Hypothalamus (tissue), 51 donors: ENCODE data around the gene TFRC.
"Not testable (repeated sequence)": the region's sequence is repeated elsewhere in the genome, so short reads cannot be mapped to it uniquely, and the experiment has no call there.

ENCODE experiments used
- DNase-seq, 51 donors: peaks; one replicate each; lab custom pipeline; 2025; lab: John Stamatoyannopoulos, UW

TFRC gene

GRCh38 chr3:196051282-196052076 lies 30.4 kb downstream of the TFRC start:
- DNase-seq, result peak in 3 of 51 donors; percentile 8 to 14 (median 12)

- DNase-seq, result no peak
Observed at GRCh38 chr3:196050597-196050996, 31.3 kb downstream of the TFRC start.

- DNase-seq, result no peak
Observed at GRCh38 chr3:196049653-196050052, 32.2 kb downstream of the TFRC start.

- no peak for DNase-seq
Observed at GRCh38 chr3:196048922-196049598, 32.8 kb downstream of the TFRC start.

GRCh38 chr3:196047391-196048030 lies 34.4 kb downstream of the TFRC start:
- no peak for DNase-seq

- no peak for DNase-seq
Observed at GRCh38 chr3:196044513-196044912, 37.4 kb downstream of the TFRC start.

- no peak for DNase-seq
Observed at GRCh38 chr3:196042673-196043072, 39.2 kb downstream of the TFRC start.

GRCh38 chr3:196039359-196039758 lies 42.5 kb downstream of the TFRC start:
- no peak for DNase-seq

GRCh38 chr3:196026059-196026458 lies 55.8 kb downstream of the TFRC start:
- DNase-seq, result not testable (repeated sequence)

- no peak for DNase-seq
Observed at GRCh38 chr3:196024968-196025367, 56.9 kb downstream of the TFRC start.

- no peak for DNase-seq
Observed at GRCh38 chr3:196023947-196024346, 57.9 kb downstream of the TFRC start.

GRCh38 chr3:196022499-196022878 lies 59.4 kb downstream of the TFRC start:
- DNase-seq, result not testable (repeated sequence)

GRCh38 chr3:196020373-196020772 lies 61.5 kb downstream of the TFRC start:
- DNase-seq, result no peak

- not testable (repeated sequence) for DNase-seq
Observed at GRCh38 chr3:196019576-196019975, 62.3 kb downstream of the TFRC start.

- not testable (repeated sequence) for DNase-seq
Observed at GRCh38 chr3:196018159-196018558, 63.7 kb downstream of the TFRC start.

- no peak for DNase-seq
Observed at GRCh38 chr3:196016485-196016884, 65.4 kb downstream of the TFRC start.

GRCh38 chr3:196016059-196016458 lies 65.8 kb downstream of the TFRC start:
- DNase-seq, result no peak

GRCh38 chr3:196013587-196014487 lies 68.1 kb downstream of the TFRC start:
- no peak for DNase-seq

GRCh38 chr3:196012941-196013476 lies 68.9 kb downstream of the TFRC start:
- DNase-seq, result no peak

GRCh38 chr3:196012481-196012880 lies 69.4 kb downstream of the TFRC start:
- DNase-seq, result no peak
